HG03045 (cell line): ENCODE measurements around the gene TMPRSS7.
A peak's percentile ranks its signal among the peaks of the same experiment; 100 is the strongest.

Experiments used
- ATAC-seq: cut with Tn5 transposase; IDR thresholded peaks from one replicate; pipeline ENCODE4 v1.9.1; 2021; ENCODE audit warnings: mild to moderate bottlenecking, moderate library complexity; ENCODE audit not compliant: unreplicated experiment

TMPRSS7 gene

DNA sequence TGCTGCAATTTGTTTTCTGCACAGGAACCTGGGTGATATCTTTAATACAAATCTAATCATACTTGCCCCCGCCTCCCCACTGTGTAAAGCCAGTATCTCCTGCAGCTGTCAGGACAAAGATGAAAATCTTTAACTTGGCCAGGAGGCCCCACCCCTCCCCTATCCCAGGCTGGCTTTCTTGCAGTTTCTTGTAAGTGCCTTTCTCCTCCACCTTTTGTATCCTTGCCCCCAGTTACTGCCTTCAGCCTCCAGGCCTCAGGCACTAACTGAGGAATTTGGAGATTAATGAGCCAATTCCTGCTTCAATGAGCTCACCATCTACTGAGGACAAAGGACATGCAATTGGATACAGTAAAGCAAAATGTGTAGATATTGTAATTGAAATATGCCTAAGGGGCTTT is 92.0 kb downstream of the TMPRSS7 start:
- no peak for ATAC-seq

DNA sequence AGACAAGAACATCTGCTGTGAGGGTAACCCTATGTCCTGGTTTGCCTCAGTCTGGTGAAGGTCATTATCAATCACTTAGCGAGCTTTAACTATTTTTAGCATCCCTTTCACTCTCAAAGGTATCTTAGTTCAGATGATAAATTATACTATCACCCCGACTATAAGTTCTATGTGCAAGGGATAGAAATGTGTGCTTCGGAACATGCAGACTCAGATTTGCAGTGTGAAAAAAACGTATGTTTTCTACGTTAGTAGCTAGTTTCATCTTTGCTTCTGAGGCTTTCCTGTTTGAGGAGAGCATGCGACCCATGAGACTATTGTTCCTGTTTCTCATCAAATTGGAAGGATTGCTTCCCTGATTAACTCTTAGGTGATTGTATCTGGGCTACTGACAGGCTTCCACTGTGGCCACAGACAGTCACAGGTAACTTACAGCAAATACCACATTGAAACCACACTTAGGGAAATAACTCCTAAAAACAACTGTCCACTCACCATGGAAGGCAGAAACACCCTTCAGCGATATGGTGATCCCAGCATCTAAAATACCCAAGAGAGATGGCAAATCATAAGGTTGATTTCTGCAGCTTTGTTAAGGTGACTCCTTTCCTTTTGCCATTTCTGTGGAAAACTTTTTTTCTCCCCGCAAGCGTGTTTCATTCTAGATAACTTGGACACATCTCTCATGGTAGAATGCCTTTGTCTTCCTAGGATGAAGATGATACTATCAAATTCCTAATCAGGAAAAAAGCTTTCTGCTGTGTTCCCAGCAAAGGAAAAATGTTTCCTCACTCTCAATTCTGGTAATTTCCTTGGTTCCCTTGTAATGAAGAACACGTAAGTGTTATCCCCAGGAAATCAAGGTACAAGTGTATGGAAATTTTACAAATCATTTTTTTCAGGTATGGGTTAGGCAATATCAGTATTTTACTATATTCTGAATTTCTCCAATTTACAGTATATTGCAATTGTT is 93.3 kb downstream of the TMPRSS7 start:
- no peak for ATAC-seq

DNA sequence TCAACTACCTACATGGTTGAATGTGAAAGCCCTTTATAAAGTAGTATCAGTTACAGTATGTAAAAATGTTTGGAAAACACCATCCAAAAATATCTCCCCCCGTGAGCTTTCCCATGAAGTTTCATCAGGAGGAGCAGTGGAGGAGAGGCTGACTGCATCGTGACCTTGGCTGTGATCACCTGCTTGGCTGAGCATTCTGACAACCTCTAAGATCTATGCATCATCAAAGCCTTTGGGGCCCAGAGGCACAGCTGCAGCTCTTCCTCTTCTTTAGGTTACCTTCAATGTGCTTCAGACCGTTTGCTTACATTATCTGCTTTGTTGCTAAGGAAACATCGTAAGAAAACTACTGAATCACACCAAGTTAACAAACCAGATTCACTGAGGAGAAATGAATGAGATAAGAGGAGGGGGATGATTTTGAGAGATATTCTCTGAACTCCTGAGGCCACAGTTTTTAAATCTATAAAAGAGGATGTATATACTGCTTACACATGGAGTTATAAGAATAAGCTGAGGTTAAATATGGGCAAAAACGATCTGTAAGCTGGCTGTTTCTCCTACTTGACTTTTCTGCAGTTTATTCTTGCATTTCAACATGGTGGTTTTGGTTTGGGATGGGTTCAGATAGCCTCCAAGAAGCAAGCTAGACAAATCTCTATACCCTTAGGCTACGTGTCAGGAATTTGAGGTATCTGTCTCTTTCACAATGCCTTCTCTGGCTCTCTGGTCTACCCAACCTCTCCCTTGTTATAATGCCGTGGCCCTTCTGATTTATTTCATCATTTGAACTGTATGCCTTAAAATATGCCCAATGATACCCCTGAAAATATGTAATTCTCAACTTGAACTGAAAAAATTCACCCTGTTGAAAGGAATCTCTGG is 94.5 kb downstream of the TMPRSS7 start:
- ATAC-seq: peak; percentile 35

DNA sequence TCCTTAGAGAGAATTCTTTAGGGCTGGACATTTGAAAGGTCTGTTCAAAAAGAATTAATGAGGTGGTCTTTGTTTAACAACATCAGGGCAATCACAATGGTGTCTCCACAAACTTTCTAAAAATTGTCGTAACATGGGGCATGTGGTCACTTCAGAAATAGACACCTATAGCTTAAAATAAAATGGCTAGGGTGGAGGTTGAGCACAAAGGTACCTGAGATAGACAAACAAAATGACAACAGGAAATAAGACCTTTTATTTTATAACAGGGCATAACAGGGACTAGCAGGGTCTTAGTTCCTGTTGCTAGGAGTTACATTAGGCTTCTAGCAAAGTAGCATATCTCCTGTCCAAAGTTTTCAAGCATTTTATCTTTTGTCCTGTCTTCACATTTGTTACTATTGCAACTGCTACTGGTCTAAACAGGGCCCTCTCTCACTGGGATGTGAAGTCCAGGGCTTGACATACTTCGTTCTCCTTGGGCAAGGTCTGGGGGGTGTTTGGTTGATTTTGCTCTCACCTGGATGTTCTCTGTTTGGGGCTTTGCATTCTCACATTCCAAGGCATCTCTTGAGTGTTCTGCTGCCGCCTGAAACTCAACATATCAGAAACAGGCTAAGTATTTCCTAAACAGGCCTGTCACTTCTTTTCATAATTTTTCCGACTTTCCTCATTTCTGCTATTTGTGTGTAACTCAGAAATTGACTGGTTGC is 95.5 kb downstream of the TMPRSS7 start:
- ATAC-seq: no peak

DNA sequence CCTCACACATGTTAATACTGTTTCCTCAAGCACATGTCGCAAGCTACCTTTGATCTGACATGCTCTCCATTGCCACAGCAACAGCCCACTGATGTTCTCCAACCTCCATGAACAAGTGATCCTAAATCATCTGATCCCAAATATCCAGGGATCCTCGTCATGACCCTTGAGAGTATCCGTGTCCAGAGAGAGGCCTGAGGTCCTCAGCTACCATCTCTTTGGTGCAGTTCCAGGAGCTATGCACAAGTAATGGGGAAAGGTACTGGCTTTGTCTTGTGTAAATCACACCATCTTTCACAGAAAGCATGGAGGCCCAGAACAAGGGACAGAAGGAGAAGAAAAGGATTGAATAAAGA is 96.1 kb downstream of the TMPRSS7 start:
- no peak for ATAC-seq
